RKO (cell line): Measurements from ENCODE around the gene CRTAP.
"Not testable (repeated sequence)": the region's sequence is repeated elsewhere in the genome, so short reads cannot be mapped to it uniquely, and the experiment has no call there.

Source experiments
- DNase-seq: peaks from one replicate; pipeline ENCODE4 v3.0.0-alpha.2; 2016; ENCODE audit warnings: low spot score

The CRTAP gene

DNA sequence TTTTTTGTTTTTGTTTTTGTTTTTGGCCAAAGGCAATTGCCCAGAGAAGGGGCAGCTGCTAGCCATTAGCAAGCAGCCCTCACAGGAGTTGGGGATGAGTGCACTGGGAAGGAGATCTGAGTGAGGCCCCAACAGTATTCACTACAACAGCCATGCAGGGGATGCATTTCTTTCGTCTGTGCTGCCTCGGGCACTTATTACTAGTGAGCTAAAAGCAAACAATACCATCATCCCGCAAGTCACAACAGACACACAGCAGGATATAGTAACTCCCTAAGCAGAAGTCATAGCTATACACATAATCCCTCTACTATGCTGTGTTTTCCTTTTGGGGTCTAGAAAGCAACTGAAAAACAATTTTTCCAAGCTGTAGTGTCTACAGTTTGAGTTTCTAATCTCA, 27.2 kb downstream of the CRTAP start:
- DNase-seq = no peak

DNA sequence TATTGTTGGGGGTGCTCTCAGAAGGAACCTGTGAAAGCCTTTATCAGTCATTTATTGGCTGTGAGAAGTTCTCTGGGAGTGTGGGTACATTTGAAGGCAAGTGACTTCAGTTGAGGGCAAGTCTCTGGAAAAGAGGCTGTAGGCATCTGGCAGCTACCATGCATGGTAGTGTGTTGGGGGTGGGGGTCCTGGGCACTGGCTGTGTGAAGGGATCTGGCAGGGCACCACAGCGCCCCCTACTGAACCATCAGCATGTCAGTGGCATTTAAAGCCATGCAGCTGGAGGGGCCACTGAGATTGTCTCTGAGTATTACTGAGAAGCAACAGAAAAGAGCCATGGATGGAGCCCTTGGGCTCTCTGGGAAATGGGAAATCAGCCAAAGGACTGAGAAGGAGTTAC, 30.6 kb downstream of the CRTAP start:
- DNase-seq = no peak

DNA sequence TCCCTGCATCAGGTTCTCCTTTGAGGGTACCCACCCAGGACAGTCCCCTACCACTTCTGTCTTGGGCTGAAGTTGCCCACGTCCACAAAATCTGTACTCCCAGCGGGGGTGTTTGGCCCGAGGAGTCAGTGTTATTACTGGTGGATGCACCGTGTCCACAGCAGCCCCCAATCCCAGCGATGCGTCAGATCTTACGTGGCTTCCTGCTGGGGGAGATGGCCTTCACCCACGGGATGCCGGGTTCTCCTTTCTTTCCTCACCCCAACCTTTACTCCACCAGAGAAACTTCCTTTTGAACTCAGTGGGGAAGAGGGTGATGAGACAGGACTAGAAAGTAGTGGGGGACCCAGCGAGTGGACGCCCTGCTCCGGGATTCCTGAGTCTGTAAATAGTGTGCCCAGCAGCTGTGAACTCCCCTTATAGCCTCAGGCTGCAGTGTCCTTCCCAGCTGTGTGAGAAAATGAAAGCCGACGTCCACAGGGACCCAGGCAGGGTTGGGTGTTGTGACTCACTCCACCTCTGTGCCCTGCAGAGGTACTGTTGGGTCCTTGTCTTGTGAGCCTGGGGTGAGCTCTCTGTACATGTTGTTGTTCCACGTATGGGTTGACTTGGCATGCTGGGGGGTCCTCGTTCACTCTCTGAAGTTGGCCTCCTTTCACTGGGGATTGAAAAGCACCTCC, 31.5 kb downstream of the CRTAP start:
- DNase-seq = no peak

DNA sequence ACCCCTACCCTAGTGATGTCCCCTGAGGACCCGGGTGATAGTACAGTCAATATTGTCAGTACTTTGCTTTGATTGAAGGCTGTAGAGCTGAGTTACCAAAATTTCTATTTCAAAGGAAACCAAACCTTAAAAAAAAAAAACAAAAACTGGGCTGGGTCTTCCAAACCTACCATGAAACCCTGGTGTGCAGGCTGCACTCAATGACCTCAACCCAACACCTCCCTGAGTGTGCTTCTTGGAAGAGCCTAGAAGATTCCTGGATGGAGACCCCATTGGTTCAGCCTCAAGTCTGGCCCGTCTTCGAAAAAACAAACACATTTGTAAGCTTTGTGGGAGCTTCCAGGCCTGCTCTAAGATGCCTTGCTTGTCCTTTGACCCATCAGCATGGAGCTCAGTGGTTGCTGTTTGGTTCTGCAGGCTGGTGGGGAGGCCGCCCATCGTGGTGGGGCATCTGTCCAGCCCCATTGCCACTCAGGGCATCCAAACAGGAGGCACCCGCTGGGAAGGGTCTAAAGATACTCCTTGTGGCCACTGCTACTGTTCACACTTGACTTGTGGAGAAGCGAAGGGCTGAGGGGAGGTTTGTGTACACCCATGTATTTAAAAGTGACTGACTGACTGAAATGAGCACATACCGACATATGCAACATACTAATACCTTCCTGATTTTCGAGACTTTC, 32.2 kb downstream of the CRTAP start:
- DNase-seq = no peak

DNA sequence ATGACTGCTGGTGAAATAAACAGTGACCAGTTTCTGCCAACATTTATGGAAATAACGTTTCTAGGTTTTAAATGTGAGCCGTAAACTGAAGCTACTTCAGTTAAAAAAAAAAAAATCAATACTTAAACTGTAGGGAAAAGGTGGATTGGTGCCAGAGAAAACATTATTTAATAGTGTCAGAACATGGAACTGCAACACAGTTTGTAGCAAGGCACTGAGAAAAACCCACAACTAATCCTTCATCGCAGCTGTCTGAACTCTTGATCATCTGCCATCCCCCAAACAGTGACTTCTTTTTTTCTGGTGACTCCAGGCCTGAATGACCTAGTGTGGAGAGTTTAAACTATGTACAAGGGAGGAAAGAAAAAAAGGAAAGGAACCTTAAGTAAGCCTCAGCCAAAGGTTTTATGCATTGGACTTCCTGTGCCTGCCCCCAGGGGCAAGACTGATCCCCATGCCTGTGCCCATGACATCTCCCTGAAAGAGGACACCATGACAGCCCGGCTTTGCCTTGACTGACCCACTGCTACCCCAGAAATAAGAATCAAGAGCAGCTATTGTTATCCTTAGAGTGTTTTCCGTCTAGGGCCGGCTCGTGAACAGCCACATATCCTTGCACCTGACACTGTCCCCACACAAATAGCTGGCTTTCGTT, 33.1 kb downstream of the CRTAP start:
- no peak for DNase-seq

DNA sequence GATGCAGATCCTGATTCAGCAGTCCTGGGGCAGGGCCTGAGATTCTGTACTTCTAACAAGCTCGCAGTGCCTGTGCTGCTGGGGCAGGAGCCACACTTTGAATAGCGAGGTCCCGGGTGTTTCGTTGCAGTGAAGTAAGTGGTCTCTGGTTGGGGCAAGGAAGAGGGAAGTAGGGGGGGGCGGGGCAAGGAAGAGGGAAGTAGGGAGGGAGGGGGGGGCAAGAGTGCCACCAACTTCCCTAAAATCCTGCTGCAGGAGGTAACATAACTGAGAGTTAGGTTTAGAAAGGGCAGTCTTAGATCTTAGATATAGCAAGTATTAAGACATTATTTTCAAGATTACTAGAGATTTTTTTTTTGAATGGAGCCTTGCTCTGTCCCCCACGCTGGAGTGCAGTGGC, 35.5 kb downstream of the CRTAP start:
- no peak for DNase-seq

DNA sequence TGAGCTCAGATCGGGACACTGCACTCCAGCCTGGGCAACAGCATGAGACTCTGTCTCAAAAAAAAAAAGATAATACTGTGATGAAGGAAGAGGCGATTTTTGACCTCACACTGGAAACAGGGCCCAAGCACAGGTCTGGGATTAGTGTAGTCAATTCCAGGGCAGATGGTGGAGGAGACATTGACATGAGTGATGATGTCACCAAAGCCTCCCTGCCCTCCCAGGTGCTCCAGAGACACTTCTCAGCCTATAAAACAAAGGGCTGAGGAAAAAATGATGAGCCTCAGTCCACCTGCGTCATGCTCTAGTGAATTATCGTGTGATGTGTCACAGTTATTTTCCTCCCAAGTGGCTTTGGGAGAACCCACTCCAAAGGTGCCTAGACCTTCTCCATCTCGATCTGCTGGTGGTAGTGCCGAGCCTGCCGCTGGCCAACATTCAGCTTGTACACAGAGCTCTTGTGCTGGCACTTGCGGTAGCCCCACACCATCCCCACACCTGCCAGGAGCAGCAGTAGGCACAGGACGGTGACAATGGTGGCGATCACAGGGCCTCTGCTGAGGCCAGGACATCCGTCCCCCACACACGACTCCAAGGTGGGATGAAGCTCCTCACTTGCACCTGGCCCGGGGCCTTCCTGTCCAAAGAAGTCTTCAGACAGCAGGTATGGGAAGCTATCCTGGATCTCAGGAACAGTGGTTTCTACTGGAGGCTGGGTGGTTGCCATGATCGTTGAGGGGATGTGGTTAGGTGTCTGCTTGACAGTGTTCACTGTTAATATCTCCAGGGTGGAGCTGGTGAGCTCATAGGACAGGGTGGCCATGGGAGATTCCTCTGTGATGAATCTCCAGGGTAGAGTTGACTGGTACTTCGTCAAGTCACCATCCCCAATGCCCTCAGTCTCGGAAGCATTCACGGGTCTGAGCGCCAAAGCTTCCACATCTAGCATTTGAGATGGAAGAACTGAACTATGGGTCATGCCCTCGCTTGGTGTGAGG, 38.8 kb downstream of the CRTAP start:
- no peak for DNase-seq

DNA sequence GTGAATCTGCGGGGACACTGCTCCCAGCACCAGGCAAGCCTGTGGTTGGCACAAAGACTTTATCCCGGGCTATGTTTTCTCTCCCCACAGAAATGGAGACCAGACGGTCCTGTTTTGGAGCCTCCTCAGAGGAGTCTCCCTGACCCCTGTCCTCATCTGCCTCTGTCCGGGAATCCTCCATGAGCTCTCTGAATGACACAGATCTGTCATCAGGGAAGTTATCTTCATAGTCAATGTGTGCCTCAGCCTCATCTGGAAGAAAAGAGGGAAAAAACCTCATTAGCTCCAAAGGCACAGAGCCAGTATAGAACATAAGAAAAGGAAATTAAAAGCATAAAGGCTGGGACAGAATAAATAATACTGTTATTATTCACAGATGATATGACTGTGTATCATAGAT, 40.0 kb downstream of the CRTAP start:
- DNase-seq = no peak

DNA sequence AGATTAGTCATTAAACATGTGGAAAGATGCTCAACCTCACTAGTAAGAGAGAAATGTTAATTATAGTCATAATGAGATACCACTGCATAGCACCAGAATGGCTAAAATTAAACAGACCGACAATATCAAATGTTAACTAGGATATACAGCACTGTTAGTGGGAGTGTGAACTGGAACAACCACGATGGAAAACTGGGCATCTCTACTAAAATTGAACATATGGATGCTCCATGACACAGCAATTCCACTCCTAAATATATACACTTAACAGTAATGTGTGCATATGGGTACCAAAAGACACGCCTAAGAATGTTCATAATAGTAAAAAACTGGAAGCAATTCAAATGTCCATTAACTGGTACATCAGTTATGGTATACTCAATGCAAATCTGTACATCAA, 41.5 kb downstream of the CRTAP start:
- no peak for DNase-seq

DNA sequence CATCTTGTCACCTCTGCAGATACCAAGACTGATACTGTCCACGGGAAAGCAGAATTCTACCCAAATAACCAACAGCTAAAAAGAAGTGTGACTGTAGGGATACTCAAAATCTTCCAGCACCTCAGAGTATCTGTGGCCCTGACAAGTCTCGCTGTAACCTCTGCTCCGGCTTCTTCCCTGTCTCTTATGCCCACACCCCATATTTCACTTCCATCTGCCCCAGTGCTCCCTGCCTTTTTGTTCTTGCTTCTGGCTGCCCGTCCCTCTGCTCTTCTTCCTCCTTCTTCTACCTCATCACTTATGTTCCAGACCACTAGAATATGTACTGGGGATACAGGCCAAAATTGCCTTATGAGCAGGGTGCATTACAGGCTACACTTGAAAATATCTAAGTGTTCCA, 45.4 kb downstream of the CRTAP start:
- DNase-seq = no peak

DNA sequence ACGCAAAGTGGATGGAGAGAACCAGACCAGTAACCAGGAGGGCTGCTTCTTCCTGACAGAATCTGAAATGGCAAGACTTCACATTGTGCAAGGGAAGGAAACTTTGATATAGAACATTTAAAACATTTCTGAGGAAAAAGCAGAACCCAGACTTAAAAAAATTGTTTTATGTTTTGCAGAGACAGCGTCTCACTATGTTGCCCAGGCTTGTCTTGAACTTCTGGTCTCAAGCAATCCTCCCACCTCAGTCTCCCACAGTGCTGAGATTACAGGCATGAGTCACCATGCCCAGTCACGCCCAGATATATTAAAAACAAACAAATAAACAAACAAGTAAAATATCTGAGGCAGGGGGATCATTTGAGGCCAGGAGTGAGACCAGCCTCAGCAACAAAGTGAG, 46.2 kb downstream of the CRTAP start:
- no peak for DNase-seq

DNA sequence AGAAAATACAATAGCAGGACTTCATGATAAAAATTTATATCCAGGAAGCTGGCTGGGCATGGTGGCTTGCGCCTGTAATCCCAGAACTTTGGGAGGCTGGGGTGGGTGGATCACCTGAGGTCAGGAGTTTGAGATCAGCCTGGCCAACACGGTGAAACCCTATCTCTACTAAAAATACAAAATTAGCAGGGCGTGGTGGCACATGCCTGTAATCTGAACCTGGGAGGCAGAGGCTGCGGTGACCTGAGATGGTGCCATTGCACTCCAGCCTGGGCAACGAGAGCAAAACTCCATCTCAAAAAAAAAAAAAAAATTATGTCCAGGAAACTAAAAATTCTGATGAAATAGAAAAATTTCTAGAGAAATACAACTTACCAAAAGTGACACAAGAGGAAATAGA, 48.8 kb downstream of the CRTAP start:
- DNase-seq = not testable (repeated sequence)

DNA sequence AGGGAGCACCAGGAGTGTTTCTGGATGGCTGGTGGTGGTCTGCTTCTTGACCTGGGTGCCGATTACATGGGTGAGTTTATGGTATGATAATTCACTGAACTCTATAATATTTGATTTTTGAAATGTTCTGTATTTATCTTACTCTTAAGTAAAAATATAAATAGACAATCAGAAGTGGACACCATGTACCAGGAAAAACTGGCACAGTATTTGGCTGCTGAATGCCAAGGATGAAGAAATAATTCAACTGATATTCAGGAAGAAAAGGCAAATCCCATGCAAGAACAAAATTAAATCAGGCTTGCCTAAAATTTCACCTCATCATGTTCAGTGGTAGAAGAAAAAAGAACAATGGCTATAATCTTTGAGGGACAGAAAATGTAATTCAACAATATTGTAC, 51.6 kb downstream of the CRTAP start:
- DNase-seq = no peak

DNA sequence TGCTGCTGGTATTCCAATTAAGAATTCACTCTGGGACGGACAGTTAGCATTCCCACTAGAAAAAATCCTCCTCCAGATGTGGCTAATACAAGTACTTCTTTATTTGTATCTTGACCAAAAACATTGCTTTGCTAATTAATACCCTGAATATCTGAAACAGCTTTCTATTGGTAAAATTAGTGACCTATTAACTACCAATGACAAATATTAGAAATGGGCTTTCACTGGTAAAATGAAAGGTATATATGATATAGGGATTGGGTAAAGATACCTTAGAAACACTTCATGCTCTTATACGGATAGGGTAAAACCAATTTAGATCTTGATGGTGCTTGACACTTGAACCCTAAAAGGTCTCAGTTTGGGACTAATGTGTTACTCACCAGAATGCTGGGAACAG, 52.3 kb downstream of the CRTAP start:
- no peak for DNase-seq

DNA sequence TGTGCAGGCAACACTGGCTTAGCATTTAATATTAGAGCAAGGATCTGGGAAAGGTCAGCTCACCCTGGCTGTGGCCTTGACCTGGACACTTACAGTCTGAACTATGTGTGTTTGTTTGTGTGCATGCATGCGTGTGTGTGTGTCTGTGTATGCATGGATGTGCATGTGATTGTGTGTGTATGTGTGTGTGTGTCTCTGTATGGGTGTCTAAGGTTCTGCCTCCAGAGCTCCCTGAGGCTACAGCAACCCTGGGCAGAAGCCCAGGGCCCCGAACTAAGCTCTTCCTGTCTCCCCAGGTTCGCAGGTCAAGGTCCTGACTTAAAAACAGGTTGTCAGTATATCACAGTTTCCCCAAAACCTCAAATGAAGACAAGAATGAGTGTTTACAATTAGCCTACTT, 53.5 kb downstream of the CRTAP start:
- DNase-seq = no peak

DNA sequence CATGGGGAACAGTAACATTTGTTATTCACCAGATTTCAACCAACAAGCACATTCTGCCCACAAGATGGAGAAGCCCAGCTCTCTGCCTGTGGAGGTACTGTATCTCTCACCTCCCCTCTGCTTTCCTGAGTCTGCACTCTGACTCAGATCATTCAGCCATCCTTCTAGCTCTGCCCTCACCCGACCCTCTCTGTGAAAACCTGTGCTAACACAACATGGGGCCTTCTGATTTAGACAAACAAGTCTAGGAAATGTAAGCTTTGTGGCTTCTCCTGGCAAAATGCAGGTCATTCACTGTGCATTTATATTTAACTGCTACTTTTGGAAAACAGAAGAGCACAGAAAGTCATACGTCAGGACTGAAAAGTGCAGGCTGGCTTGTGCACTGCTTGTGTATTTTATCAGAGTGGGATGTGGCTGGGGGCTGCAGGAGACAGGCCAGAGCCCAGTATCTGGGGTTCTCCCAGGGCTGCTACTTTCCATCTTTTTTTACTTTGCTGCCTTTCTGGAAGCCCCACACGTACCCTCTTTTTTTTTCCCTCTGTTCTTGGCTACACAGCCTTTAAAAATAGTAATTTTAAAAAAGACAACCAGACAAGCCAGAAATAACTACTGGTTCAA, 54.0 kb downstream of the CRTAP start:
- no peak for DNase-seq

DNA sequence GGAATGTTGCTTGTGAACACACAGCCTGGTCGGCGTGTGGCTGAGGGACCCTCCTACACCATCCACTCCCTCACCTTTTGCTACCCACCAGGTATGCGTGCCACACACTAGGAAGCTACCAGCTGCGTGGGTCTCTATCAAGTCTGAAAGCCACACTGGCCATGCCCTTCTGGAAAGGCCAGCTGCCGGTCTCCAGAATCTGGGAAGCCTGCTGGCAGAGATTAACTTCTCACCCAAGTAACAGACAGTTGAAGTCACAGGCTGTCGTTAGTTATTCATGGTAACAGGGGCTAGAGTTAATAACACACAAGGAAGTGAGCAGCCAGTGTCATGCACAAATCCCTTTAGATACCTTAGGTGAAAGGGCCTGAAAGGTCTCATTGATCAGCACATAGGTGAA, 56.7 kb downstream of the CRTAP start:
- DNase-seq = no peak

DNA sequence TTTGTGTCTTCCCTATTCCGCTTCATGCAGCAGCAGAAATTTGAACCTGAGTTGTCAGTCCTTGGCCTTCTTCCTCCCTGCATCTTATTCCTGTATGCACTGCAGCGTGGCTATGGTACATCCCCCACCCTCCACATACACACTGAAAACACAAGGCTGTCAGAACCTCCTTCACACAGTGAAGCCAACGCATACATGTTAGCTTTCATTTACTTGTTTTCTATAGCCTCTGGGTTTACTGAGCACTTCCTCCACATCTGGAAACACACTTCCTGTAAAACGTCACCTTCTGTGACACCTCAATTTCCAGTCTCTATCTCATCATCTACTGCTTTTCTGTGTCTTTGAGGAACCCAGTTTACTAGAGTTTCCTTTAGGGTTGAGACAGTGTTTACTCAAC, 57.8 kb downstream of the CRTAP start:
- no peak for DNase-seq

DNA sequence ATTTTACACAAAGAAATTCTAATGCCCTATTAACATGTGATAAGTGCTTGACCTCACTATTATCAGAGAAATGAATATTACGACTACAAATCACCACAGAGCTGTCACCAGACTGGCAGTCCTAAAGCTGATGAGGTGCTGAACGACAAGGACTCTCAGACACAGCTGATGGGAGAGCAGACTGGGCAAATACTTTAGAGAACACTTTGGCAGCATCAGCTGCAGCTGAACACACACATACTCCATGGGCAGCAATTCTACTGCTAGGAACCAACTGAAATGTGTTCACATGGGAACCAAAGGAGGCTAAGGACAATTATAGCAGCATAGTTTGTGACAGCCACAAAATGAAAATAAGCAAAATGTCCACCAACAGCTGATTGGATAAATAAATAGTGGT, 59.3 kb downstream of the CRTAP start:
- no peak for DNase-seq

DNA sequence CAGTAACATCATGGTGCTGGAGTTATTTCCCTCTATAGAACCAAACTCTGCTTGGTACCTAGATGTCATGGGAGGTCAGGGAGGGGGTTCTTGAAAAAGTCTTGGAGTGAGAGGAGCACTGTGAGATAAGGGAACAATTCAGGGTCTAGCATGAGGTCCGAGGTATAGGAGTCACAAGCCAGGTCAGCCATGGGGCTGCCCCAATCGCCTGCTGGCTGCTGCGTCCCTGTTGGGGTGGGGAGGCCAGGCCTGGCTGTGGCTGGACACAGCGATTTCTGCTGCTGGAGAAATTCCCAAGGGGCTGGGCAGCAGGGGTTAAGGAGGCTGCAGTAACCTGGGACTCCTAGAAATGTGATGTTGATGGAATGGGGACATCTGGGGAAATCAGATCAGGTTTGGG, 59.9 kb downstream of the CRTAP start:
- no peak for DNase-seq

DNA sequence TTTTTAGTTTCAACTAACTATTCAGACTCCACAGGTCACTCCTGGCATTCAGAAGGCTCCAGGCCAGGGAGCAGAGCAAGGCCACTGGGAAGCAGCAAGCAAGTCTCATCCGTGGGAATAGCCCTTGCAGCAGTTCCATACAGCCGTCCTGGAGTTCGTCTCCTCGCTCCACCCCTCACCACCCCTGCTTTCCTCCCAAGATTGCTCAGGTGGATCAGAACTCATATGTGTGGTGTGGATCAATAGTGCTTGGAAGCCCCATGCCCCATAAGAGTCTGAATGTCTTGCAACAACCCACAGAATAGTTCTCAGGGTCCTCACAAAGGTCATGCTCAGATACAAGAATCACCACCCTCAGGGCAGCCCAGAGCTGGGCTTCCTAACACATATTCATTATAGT, 60.3 kb downstream of the CRTAP start:
- DNase-seq = no peak
